Measurements from ENCODE around the gene FHOD3.

Gene FHOD3

DNA sequence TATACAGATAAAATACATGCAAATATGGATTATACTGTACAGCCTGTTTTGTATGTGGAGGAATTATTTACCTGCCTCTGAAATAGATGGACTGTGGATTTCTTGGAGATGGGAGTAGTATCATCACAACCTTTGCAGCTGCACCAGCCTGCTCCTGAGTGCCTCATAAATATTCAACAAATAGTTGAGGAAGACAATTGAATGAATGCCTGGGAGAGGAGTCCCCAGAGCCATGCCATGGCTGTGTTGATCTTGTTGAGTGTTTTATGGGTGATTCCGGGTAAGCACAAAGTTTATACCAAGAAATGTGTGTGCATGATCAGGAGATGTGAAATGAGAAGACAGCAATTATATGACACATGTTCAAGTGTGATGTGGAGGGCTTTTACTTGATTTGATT, 225.0 kb downstream of the FHOD3 start:
- DNase-seq (ENCODE audit: low read depth), result no peak

- no peak for DNase-seq (ENCODE audit: low read depth)
Measured at GRCh38 chr18:36525913-36526312, 228.4 kb downstream of the FHOD3 start.

- no peak for DNase-seq (ENCODE audit: low read depth)
Measured at GRCh38 chr18:36526611-36527010, 229.1 kb downstream of the FHOD3 start.

- no peak for DNase-seq (ENCODE audit: low read depth)
Measured at GRCh38 chr18:36527051-36527450, 229.5 kb downstream of the FHOD3 start.

DNA sequence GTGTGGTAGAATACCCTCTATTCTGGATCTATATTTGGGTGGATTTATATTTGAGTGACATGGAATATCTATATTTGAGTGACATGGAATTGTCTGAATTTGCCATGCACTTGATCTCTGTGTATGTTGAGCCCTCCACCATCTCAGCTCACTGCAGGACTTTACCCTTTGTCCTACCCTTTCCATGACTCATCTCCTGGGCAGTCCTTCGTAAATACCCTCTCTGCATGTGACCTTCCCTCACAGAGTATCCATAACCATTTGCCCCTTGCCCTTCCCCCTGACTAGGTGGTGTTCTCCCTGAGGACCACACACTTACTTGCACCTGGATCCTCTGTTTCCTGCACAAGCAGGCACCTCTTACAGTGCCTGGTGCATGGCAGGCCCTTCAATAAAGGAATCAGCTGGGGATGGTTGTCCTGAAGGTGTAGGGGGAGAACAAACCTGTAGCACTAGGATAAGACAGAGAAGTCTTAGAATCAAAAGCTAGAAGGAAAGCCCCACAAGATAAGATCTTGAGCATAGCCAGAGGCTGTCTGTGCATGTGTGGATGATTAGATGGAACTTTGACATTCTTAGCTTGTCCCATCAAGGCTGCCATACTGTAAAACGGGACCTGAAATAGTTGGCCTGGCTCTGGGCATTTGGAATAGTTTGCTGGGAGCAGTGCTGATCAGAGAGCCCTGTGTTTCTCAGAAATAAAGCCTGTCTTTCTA, 230.4 kb downstream of the FHOD3 start:
- DNase-seq (ENCODE audit: low read depth), result no peak

DNA sequence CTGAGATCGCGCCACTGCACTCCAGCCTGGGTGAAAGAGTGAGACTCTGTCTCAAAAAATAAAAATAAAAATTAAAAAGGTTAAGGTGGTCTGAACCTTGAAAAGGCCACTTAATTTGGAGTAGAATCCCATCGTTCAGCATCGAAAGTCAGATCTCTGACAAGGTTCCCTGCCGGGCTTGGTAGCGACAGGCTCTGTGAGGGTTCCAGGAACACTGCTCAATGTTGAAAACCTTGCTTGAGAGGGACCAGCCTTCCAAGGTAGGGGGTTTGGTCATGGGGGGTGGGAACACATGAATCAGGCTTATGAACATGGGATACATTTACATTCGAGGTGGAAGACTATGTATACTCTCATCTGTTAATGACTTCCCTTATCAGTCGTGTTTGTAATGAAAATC, 232.2 kb downstream of the FHOD3 start:
- no peak for DNase-seq (ENCODE audit: low read depth)

GRCh38 chr18:36530676-36531405, 233.3 kb downstream of the FHOD3 start:
- DNase-seq (ENCODE audit: low read depth), result no peak

- no peak for DNase-seq (ENCODE audit: low read depth)
Measured at GRCh38 chr18:36531636-36532035, 234.1 kb downstream of the FHOD3 start.

- no peak for DNase-seq (ENCODE audit: low read depth)
Measured at GRCh38 chr18:36532394-36532793, 234.9 kb downstream of the FHOD3 start.

DNA sequence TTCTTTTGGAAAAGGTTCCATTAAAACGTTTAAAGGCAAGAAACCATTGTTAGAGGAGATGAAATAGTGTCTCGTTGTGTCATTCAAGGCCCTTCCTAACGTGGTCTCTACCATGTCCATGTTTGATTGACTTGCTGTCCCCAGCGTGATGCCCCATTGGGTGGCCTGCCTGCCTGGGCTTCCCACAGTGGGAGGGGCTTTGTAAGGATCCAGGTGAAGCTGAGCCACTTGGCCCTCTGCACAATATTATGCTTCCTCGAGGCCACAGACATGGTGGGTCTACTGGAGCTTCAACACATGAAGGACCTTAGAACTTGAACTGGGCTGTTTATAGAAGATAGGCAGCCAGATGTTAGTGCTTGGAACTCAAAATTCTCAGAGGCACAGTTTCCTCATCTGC, 235.3 kb downstream of the FHOD3 start:
- DNase-seq (ENCODE audit: low read depth), result no peak

- no peak for DNase-seq (ENCODE audit: low read depth)
Measured at GRCh38 chr18:36533446-36534153, 236.1 kb downstream of the FHOD3 start.

GRCh38 chr18:36534154-36534688, 236.7 kb downstream of the FHOD3 start:
- no peak for DNase-seq (ENCODE audit: low read depth)

GRCh38 chr18:36535202-36535935, 237.9 kb downstream of the FHOD3 start:
- DNase-seq (ENCODE audit: low read depth), result no peak

GRCh38 chr18:36536426-36536825, 238.9 kb downstream of the FHOD3 start:
- DNase-seq (ENCODE audit: low read depth), result no peak

- no peak for DNase-seq (ENCODE audit: low read depth)
Measured at GRCh38 chr18:36537289-36537688, 239.8 kb downstream of the FHOD3 start.

- DNase-seq (ENCODE audit: low read depth), result no peak
Measured at GRCh38 chr18:36539674-36540231, 242.2 kb downstream of the FHOD3 start.

DNA sequence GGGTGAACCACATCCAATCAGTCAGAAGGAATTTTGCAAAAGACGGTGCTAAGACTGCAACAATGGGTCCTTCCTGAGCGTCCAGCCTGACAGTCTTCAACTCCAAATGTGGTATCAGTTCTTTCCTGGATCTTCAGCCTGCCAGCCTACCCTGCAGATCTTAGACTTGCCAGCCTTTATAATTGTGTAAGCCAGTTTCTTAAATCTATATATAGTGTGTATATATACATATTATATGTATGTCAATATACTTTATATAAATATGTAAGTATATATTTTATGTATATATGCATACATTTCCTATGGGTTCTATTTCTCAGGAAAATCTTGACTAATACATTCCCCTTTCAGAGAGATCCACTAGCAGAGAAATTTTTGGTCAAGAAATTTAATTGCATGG, 245.5 kb downstream of the FHOD3 start:
- no peak for DNase-seq (ENCODE audit: low read depth)

GRCh38 chr18:36543991-36544725, 246.6 kb downstream of the FHOD3 start:
- no peak for DNase-seq (ENCODE audit: low read depth)

GRCh38 chr18:36545821-36546427, 248.4 kb downstream of the FHOD3 start:
- no peak for DNase-seq (ENCODE audit: low read depth)

DNA sequence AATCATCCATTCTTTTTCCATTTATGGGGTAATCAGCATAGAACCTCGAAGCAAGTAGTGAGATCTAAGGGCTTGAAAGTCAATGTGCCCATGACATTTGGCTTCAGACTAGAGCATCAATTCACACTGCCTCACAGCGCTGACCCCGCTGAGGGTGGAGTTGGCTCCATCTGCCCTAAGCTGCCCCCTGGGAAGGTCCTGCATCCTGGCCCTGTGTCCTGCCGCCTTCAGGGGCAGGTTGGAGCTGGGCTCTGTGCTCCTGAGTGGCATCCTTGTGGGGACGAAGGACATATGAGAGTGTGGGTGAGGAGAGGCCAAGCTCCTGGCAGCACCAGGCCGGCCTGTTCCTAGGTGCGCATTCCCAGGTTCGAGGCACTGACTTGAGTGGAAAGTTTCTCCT, 249.4 kb downstream of the FHOD3 start:
- DNase-seq (ENCODE audit: low read depth), result no peak

DNA sequence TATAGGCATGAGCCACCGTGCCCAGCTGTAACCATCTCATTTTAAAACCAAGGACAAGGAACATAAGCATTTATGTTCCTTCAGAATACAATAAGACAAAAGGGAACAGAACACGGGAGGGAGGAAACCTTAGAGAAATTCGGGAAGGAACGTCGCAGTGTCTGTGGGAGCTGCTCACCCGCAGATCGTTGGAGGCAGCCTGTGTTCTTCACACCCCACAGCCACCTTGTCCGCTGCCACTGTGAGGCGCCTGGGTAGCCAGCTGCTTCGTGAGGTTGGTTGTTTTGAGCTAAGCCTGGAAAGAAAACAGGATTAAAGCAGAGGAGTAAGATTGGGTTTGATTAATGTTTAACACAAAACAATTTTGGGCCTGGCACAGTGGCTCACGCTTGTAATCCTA, 250.0 kb downstream of the FHOD3 start:
- DNase-seq (ENCODE audit: low read depth), result no peak

Data from activated T-cell treated with anti-CD3 and anti-CD28 coated beads for 1 hour (primary cell).